WTC11 (cell line): ENCODE data around the gene SNX14.

Source experiments
- ATF2 ChIP-seq: sonication (generic); formaldehyde crosslinking; IDR thresholded peaks from 2 replicates; pipeline ENCODE4 v1.8.1; 2022; ENCODE audit warnings: low read depth, missing genetic modification reagents, borderline replicate concordance
- CBFB ChIP-seq: sonication (generic); formaldehyde crosslinking; IDR thresholded peaks from 2 replicates; pipeline ENCODE4 v1.8.1; 2022; ENCODE audit warnings: mild to moderate bottlenecking, low read depth, missing genetic modification reagents
- GABPB1 ChIP-seq: sonication (generic); formaldehyde crosslinking; IDR thresholded peaks from 2 replicates; pipeline ENCODE4 v1.8.1; 2023; ENCODE audit warnings: mild to moderate bottlenecking, missing genetic modification reagents
- USF2 ChIP-seq: sonication (generic); formaldehyde crosslinking; IDR thresholded peaks from 2 replicates; pipeline ENCODE4 v1.8.1; 2023; ENCODE audit warnings: mild to moderate bottlenecking, missing genetic modification reagents, moderate library complexity
- ZNF317 ChIP-seq: sonication (generic); formaldehyde crosslinking; IDR thresholded peaks from 2 replicates; pipeline ENCODE4 v1.8.1; 2023; ENCODE audit warnings: low read depth, mild to moderate bottlenecking, moderate library complexity, missing genetic modification reagents, borderline replicate concordance
- ZNF416 ChIP-seq: fragments of 250-450 bp; sonication (Bioruptor Pico); IDR thresholded peaks from 2 replicates; pipeline ENCODE4 v1.9.0; 2021; ENCODE audit warnings: mild to moderate bottlenecking, inconsistent platforms
- TF ChIP-seq, protein P1 (sequence below): fragments of 200-600 bp; IDR thresholded peaks from 2 replicates; pipeline ENCODE4 v1.8.0; 2022; ENCODE audit warnings: antibody characterized with exemption
- TF ChIP-seq, protein P2 (sequence below): sonication (generic); formaldehyde crosslinking; IDR thresholded peaks from 2 replicates; pipeline ENCODE4 v1.8.1; 2023; ENCODE audit warnings: mild to moderate bottlenecking, missing genetic modification reagents, moderate library complexity

DNA sequence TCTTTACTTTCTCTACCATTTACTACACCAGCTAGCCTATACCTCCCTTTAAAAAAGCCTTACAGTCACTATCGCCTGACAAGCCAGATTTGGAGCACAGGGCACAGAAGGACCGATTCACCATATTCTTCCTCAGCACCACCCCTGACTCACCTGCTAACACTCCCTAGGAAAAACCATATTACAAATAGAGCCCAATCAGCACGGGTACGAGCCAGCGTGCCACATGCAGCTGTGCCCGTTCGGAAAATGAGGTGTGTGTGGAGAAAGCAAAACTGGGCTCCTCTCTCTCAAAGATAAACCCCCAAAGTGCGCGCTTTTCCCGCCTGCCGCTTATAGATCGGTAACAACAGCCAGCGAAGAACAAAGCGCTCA, 47.9 kb upstream of the SNX14 start:
- TF ChIP-seq ATF2 (CRISPR knock-in tag) (no peak), USF2 (no peak), ZNF317 (CRISPR knock-in tag) (no peak), GABPB1 (no peak), ZNF416 (CRISPR knock-in tag) (no peak), CBFB (CRISPR knock-in tag) (no peak)
- TF ChIP-seq, protein P1, sequence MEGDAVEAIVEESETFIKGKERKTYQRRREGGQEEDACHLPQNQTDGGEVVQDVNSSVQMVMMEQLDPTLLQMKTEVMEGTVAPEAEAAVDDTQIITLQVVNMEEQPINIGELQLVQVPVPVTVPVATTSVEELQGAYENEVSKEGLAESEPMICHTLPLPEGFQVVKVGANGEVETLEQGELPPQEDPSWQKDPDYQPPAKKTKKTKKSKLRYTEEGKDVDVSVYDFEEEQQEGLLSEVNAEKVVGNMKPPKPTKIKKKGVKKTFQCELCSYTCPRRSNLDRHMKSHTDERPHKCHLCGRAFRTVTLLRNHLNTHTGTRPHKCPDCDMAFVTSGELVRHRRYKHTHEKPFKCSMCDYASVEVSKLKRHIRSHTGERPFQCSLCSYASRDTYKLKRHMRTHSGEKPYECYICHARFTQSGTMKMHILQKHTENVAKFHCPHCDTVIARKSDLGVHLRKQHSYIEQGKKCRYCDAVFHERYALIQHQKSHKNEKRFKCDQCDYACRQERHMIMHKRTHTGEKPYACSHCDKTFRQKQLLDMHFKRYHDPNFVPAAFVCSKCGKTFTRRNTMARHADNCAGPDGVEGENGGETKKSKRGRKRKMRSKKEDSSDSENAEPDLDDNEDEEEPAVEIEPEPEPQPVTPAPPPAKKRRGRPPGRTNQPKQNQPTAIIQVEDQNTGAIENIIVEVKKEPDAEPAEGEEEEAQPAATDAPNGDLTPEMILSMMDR, result no peak
- TF ChIP-seq, protein P2, sequence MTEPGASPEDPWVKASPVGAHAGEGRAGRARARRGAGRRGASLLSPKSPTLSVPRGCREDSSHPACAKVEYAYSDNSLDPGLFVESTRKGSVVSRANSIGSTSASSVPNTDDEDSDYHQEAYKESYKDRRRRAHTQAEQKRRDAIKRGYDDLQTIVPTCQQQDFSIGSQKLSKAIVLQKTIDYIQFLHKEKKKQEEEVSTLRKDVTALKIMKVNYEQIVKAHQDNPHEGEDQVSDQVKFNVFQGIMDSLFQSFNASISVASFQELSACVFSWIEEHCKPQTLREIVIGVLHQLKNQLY (CRISPR knock-in tag), result no peak
